ENCODE measurements around the gene RACK1.

GRCh38 chr5:181283347-181283746 lies 39.6 kb upstream of the RACK1 start:
- no peak for TF ChIP-seq CTCF (IDR thresholded peaks at IDR 0.05; ENCODE audit: low read depth, low read length, poor library complexity, severe bottlenecking)
- no peak for TF ChIP-seq EZH2phosphoT487 (IDR thresholded peaks at IDR 0.05; ENCODE audit: borderline replicate concordance, low read length)

Data from DOHH2 (cell line).